ENCODE results near the gene TMEM163.

DNA sequence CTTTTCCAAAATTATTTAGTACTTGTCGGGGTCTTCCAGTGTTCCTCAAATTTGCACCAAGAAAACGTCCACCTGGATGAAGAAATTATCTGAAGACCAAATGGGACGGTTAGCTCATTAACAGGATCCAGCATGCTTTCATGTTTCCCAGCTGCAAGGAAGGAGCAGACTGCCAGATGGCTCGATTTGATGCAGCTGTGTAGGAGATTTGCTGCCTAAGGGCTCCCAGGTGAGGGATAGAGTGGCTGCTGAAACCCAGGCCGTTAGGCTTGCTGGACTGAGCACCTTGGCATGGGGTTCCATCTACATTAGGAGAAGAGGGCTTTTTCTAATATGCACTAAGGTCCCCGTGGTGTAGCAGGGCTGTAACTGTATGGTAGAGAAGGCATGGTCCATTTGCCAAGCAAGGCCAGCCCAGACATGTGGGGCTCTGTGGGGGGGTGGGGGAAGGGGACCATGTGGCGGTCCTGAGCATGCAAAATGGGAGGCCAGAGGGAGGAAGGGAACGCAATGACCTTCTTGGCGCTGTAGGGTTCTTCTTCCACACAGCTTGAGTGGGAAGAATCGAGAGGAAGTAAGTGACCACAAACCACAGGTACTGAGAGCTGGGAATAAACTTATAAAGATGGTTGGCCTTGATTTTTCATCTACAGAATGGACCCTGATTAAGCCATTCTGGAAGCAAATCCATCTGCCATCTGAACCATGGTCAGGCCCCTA lies 144.0 kb downstream of the TMEM163 start:
- TF ChIP-seq KDM5A (IDR thresholded peaks at IDR 0.05; ENCODE audit: borderline replicate concordance, low read length) (no peak), EP300 (IDR thresholded peaks at IDR 0.05; ENCODE audit: low read depth in 2 of 2, low read length in 2 of 2) (no peak), EP300 (CRISPR knock-in tag; IDR thresholded peaks at IDR 0.05; ENCODE audit: borderline replicate concordance) (no peak), FOXP1 (IDR thresholded peaks at IDR 0.05) (no peak), FOXP1 (CRISPR knock-in tag; IDR thresholded peaks at IDR 0.05) (no peak), EZH2 (conservative IDR thresholded peaks at IDR 0.05; ENCODE audit: low read depth, low read length) (no peak), CEBPB (IDR thresholded peaks at IDR 0.05; ENCODE audit: borderline replicate concordance, low read depth, low read length) (no peak)
- TF ChIP-seq, protein P1, sequence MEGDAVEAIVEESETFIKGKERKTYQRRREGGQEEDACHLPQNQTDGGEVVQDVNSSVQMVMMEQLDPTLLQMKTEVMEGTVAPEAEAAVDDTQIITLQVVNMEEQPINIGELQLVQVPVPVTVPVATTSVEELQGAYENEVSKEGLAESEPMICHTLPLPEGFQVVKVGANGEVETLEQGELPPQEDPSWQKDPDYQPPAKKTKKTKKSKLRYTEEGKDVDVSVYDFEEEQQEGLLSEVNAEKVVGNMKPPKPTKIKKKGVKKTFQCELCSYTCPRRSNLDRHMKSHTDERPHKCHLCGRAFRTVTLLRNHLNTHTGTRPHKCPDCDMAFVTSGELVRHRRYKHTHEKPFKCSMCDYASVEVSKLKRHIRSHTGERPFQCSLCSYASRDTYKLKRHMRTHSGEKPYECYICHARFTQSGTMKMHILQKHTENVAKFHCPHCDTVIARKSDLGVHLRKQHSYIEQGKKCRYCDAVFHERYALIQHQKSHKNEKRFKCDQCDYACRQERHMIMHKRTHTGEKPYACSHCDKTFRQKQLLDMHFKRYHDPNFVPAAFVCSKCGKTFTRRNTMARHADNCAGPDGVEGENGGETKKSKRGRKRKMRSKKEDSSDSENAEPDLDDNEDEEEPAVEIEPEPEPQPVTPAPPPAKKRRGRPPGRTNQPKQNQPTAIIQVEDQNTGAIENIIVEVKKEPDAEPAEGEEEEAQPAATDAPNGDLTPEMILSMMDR (CRISPR knock-in tag; IDR thresholded peaks at IDR 0.05): no peak

All from HepG2 (cell line).